ENCODE data around the gene GHR. TPM values are rescaled to one million over a fixed set of nuclear protein-coding genes. Genes with fewer than 3 reads are reported as not detected.

Gene GHR
- total RNA-seq, 2 donors from 2014 or later, result 6.4 to 12.8 TPM

DNA sequence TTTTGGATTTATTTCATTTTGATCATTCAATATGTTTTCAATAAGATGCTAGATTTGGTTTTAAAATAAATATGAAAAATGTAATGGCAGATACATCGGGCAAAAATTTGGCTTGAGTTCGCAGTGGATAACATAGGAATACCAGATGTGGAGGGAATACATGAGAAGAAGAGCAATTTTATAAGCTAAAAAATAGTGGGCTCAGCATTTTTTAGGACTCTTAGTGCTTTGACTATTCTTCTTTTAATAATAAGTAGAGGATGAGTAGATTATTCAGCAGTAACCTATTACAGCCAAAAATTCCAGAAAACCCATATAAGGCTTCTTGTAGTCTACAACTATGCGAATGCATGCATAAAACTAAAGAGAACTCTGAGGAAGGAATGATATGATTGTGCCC, 22.8 kb upstream of the GHR start:
- ATAC-seq (ENCODE audit: insufficient number of reproducible peaks, low FRiP score, low read depth), result no peak

DNA sequence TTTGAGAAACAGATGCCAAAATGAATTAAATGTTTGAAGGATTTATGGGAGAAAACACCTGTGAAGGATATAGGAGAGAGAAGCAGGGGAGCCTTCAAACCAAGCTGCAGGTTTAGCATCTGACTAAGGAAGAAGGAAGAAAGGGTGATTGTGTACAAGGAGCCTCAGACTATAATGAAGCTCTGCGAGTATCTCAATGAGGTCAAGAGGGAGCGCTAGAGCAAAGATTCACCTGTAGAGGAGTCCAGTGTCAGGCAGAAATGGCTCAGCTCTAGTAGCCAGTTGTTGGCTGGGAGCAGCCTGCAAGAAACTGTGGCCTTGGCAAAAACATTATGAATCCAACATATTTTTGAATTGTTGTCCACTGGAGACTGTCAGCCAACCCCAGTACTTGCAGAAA, 20.0 kb upstream of the GHR start:
- no peak for ATAC-seq (ENCODE audit: insufficient number of reproducible peaks, low FRiP score, low read depth)
- TF ChIP-seq, protein P1, sequence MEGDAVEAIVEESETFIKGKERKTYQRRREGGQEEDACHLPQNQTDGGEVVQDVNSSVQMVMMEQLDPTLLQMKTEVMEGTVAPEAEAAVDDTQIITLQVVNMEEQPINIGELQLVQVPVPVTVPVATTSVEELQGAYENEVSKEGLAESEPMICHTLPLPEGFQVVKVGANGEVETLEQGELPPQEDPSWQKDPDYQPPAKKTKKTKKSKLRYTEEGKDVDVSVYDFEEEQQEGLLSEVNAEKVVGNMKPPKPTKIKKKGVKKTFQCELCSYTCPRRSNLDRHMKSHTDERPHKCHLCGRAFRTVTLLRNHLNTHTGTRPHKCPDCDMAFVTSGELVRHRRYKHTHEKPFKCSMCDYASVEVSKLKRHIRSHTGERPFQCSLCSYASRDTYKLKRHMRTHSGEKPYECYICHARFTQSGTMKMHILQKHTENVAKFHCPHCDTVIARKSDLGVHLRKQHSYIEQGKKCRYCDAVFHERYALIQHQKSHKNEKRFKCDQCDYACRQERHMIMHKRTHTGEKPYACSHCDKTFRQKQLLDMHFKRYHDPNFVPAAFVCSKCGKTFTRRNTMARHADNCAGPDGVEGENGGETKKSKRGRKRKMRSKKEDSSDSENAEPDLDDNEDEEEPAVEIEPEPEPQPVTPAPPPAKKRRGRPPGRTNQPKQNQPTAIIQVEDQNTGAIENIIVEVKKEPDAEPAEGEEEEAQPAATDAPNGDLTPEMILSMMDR (IDR thresholded peaks at IDR 0.05), result no peak

More for the DNA sequence above, 22.8 kb upstream of the GHR start:
- Histone ChIP-seq H3K4me3 (no peak overlapping the region), H3K4me1 (ENCODE audit: control insufficient read depth in 1 of 2, low read depth in 2 of 2) (peaks cover 0 to 10% of the 10 kb centered on the region in 2 donors), H3K36me3 (no peaks in the 10 kb centered on the region), H3K9me3 (no peaks in the 10 kb centered on the region), H3K27me3 (replicated peaks; ENCODE audit: insufficient read depth) (no peaks in the 10 kb centered on the region), H3K27ac (no peak overlapping the region)
- DNase-seq (ENCODE audit: low spot score), result no peak
- TF ChIP-seq, protein P1 (IDR thresholded peaks at IDR 0.05), result no peak

DNA sequence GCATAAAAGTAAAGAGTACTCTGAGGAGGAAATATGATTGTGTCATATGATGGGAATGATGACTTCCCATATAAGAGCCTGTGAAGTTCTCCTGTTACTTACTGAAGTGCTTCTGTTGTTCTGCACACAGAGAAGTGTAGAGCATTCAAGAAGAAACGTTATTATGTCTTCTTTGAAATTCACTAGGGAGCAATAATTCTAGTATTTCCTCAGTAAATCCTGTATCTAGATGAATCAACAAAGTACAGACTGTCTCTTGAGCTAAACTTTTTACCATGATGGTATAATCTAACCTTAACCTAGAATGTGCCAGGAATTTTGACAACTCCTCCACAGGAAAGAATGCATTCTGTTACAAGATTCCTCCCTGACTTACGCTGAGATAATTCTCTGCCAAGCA, 18.9 kb upstream of the GHR start:
- Histone ChIP-seq H3K27me3 (replicated peaks; ENCODE audit: insufficient read depth) (no peaks in the 10 kb centered on the region), H3K4me1 (ENCODE audit: control insufficient read depth in 1 of 2, low read depth in 2 of 2) (peaks cover 0 to 10% of the 10 kb centered on the region in 2 donors), H3K9me3 (no peaks in the 10 kb centered on the region), H3K36me3 (no peaks in the 10 kb centered on the region), H3K4me3 (no peak overlapping the region), H3K27ac (no peak overlapping the region)
- TF ChIP-seq, protein P1 (IDR thresholded peaks at IDR 0.05), result no peak
- no peak for ATAC-seq (ENCODE audit: insufficient number of reproducible peaks, low FRiP score, low read depth)
- no peak for DNase-seq (ENCODE audit: low spot score)

More for the DNA sequence above, 20.0 kb upstream of the GHR start:
- Histone ChIP-seq H3K36me3 (no peaks in the 10 kb centered on the region), H3K4me3 (no peak overlapping the region), H3K27me3 (replicated peaks; ENCODE audit: insufficient read depth) (no peaks in the 10 kb centered on the region), H3K9me3 (no peaks in the 10 kb centered on the region), H3K4me1 (ENCODE audit: control insufficient read depth in 1 of 2, low read depth in 2 of 2) (peaks cover 0 to 10% of the 10 kb centered on the region in 2 donors), H3K27ac (no peak overlapping the region)
- no peak for DNase-seq (ENCODE audit: low spot score)

DNA sequence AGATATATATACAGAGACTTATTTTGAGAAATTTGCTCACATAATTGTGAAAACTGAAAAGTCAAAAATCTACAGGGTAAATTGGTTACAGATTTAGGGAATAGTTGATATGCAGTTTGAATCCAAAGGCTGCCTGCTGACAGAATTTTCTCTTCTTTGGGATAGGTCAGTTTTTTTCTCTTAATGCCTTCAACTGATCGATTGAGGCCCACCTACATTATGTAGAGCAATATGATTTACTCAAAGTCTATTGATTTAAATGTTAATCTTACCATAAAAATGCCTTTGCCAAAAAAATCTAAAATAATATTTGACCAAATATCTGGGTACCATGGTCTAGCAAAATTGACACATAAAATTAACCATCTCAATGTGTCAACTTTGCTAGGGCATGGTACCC, 3.9 kb upstream of the GHR start:
- no peaks in the 10 kb centered on the region for H3K36me3 ChIP-seq

DNA sequence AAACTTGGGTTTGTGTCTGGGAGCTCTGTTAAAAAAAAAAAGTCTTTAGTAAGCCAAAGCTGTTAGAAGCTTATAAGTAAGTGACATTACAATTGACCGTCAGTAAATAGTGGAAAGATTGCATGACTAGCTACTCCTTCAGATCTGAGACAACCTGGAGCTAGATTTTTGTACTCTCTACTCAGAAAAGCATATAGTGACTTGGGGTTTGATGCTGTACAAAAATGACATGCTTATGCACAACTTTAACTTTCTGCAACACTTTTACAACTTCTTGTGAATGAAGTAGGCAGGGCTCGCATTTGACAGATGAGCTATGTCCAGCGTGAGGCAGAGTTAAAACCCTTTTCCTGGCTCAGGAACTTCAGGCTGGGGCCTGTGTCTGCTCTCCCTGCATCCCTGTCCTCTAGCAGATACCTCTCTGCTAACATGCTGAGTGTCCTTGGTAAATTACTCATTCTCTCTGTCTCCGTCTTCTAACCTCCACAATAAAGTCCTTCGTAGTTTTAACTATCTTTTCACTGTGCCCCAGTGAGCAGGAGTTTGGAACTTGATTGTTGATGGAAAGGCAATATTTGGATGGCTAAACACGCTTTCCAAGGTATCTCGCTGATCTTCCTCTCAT, 471 bp upstream of the GHR start:
- H3K36me3 ChIP-seq, result no peaks in the 10 kb centered on the region
- ATAC-seq (ENCODE audit: insufficient number of reproducible peaks, low FRiP score, low read depth) (no peak), DNase-seq (ENCODE audit: low spot score) (no peak)
- TF ChIP-seq, protein P1 (IDR thresholded peaks at IDR 0.05), result no peak
- no peaks in the 10 kb centered on the region for H3K9me3 ChIP-seq
- peak overlapping the region; percentile 89 for H3K4me3 ChIP-seq
- H3K27me3 ChIP-seq (replicated peaks; ENCODE audit: insufficient read depth), result no peaks in the 10 kb centered on the region
- peaks cover 0 to 8% of the 10 kb centered on the region in 2 donors for H3K4me1 ChIP-seq (ENCODE audit: control insufficient read depth in 1 of 2, low read depth in 2 of 2)
- peak overlapping the region; percentile 80 to 81 for H3K27ac ChIP-seq

More for the DNA sequence above, 3.9 kb upstream of the GHR start:
- no peak for DNase-seq (ENCODE audit: low spot score)
- H3K27ac ChIP-seq, result no peak overlapping the region
- H3K4me1 ChIP-seq (ENCODE audit: control insufficient read depth in 1 of 2, low read depth in 2 of 2), result no peaks in the 10 kb centered on the region
- no peaks in the 10 kb centered on the region for H3K9me3 ChIP-seq
- H3K4me3 ChIP-seq, result no peak overlapping the region
- no peaks in the 10 kb centered on the region for H3K27me3 ChIP-seq (replicated peaks; ENCODE audit: insufficient read depth)
- ATAC-seq (ENCODE audit: insufficient number of reproducible peaks, low FRiP score, low read depth), result no peak
- TF ChIP-seq, protein P1 (IDR thresholded peaks at IDR 0.05), result no peak
